WTC11 (cell line): Measurements from ENCODE around the gene FAM156B.
"Not testable (repeated sequence)": the region's sequence is repeated elsewhere in the genome, so short reads cannot be mapped to it uniquely, and the experiment has no call there.

ENCODE experiments used
- CTCF ChIP-seq: fragments of 200-600 bp; IDR thresholded peaks from 2 replicates; pipeline ENCODE4 v1.8.0; 2022; ENCODE audit warnings: antibody characterized with exemption
- E2F4 ChIP-seq: sonication (generic); formaldehyde crosslinking; IDR thresholded peaks from 2 replicates; pipeline ENCODE4 v1.8.1; 2022; ENCODE audit warnings: low read depth, mild to moderate bottlenecking, moderate library complexity, missing genetic modification reagents, borderline replicate concordance
- SMAD4 ChIP-seq: sonication (generic); formaldehyde crosslinking; IDR thresholded peaks from 2 replicates; pipeline ENCODE4 v1.8.0; 2022; ENCODE audit warnings: mild to moderate bottlenecking, missing genetic modification reagents
- TEAD4 ChIP-seq: sonication (generic); formaldehyde crosslinking; IDR thresholded peaks from 2 replicates; pipeline ENCODE4 v1.8.0; 2022; ENCODE audit warnings: mild to moderate bottlenecking, missing genetic modification reagents
- USF1 ChIP-seq: sonication (generic); formaldehyde crosslinking; IDR thresholded peaks from 2 replicates; pipeline ENCODE4 v1.8.0; 2022; ENCODE audit warnings: mild to moderate bottlenecking, missing genetic modification reagents

- not testable (repeated sequence) for TF ChIP-seq CTCF; SMAD4 (CRISPR knock-in tag); TEAD4; USF1 (CRISPR knock-in tag); E2F4 (CRISPR knock-in tag)
Observed at GRCh38 chrX:52930214-52930613, 33.1 kb downstream of the FAM156B start.
